Measurements from ENCODE around the gene WDTC1.
"Not testable (repeated sequence)": the region's sequence is repeated elsewhere in the genome, so short reads cannot be mapped to it uniquely, and the experiment has no call there.

The WDTC1 gene

GRCh38 chr1:27289125-27289524 lies 54.7 kb downstream of the WDTC1 start:
- not testable (repeated sequence) for H3K36me3 ChIP-seq (ENCODE audit: control insufficient read depth, insufficient read depth, low read length); H3K4me3 ChIP-seq (ENCODE audit: low read depth, low read length); H3K9ac ChIP-seq (ENCODE audit: low read depth, low read length); H3K27me3 ChIP-seq (ENCODE audit: control insufficient read depth, insufficient read depth, low read length); H3K9me3 ChIP-seq (ENCODE audit: control insufficient read depth, insufficient read depth, low read length); H3K4me1 ChIP-seq (ENCODE audit: control insufficient read depth, insufficient read depth, low read length); H3K27ac ChIP-seq (ENCODE audit: low read depth, low read length)

GRCh38 chr1:27290581-27290980 lies 56.1 kb downstream of the WDTC1 start:
- Histone ChIP-seq H3K9me3 (ENCODE audit: control insufficient read depth, insufficient read depth, low read length) (no peaks in the 10 kb centered on the region), H3K9ac (ENCODE audit: low read depth, low read length) (no peak overlapping the region), H3K4me1 (ENCODE audit: control insufficient read depth, insufficient read depth, low read length) (no peaks in the 10 kb centered on the region), H3K27me3 (ENCODE audit: control insufficient read depth, insufficient read depth, low read length) (no peaks in the 10 kb centered on the region), H3K27ac (ENCODE audit: low read depth, low read length) (no peak overlapping the region), H3K4me3 (ENCODE audit: low read depth, low read length) (no peak overlapping the region), H3K36me3 (ENCODE audit: control insufficient read depth, insufficient read depth, low read length) (peaks cover 14% of the 10 kb centered on the region; the same call in 1 of the 2 replicates)

GRCh38 chr1:27292106-27292505 lies 57.7 kb downstream of the WDTC1 start:
- no peak overlapping the region for H3K27ac ChIP-seq (ENCODE audit: low read depth, low read length)
- no peak overlapping the region for H3K4me3 ChIP-seq (ENCODE audit: low read depth, low read length)
- peaks cover 16% of the 10 kb centered on the region; the same call in 1 of the 2 replicates for H3K36me3 ChIP-seq (ENCODE audit: control insufficient read depth, insufficient read depth, low read length)
- no peaks in the 10 kb centered on the region for H3K4me1 ChIP-seq (ENCODE audit: control insufficient read depth, insufficient read depth, low read length)
- no peaks in the 10 kb centered on the region for H3K9me3 ChIP-seq (ENCODE audit: control insufficient read depth, insufficient read depth, low read length)
- H3K27me3 ChIP-seq (ENCODE audit: control insufficient read depth, insufficient read depth, low read length), result no peaks in the 10 kb centered on the region
- H3K9ac ChIP-seq (ENCODE audit: low read depth, low read length), result no peak overlapping the region

GRCh38 chr1:27293915-27294314 lies 59.5 kb downstream of the WDTC1 start:
- Histone ChIP-seq H3K9ac (ENCODE audit: low read depth, low read length) (no peak overlapping the region), H3K4me1 (ENCODE audit: control insufficient read depth, insufficient read depth, low read length) (peaks cover 3% of the 10 kb centered on the region), H3K9me3 (ENCODE audit: control insufficient read depth, insufficient read depth, low read length) (no peaks in the 10 kb centered on the region), H3K36me3 (ENCODE audit: control insufficient read depth, insufficient read depth, low read length) (peaks cover 17% of the 10 kb centered on the region), H3K27ac (ENCODE audit: low read depth, low read length) (no peak overlapping the region), H3K4me3 (ENCODE audit: low read depth, low read length) (no peak overlapping the region), H3K27me3 (ENCODE audit: control insufficient read depth, insufficient read depth, low read length) (no peaks in the 10 kb centered on the region)

- H3K4me1 ChIP-seq (ENCODE audit: control insufficient read depth, insufficient read depth, low read length), result peaks cover 21% of the 10 kb centered on the region
- H3K27me3 ChIP-seq (ENCODE audit: control insufficient read depth, insufficient read depth, low read length), result no peaks in the 10 kb centered on the region
- no peak overlapping the region for H3K27ac ChIP-seq (ENCODE audit: low read depth, low read length)
- H3K36me3 ChIP-seq (ENCODE audit: control insufficient read depth, insufficient read depth, low read length), result peaks cover 17% of the 10 kb centered on the region
- H3K9ac ChIP-seq (ENCODE audit: low read depth, low read length), result no peak overlapping the region
- no peak overlapping the region for H3K4me3 ChIP-seq (ENCODE audit: low read depth, low read length)
- no peaks in the 10 kb centered on the region for H3K9me3 ChIP-seq (ENCODE audit: control insufficient read depth, insufficient read depth, low read length)
Measured at GRCh38 chr1:27296773-27297291, 62.4 kb downstream of the WDTC1 start.

- Histone ChIP-seq H3K27me3 (ENCODE audit: control insufficient read depth, insufficient read depth, low read length) (no peaks in the 10 kb centered on the region), H3K4me3 (ENCODE audit: low read depth, low read length) (no peak overlapping the region), H3K4me1 (ENCODE audit: control insufficient read depth, insufficient read depth, low read length) (peaks cover 24% of the 10 kb centered on the region), H3K36me3 (ENCODE audit: control insufficient read depth, insufficient read depth, low read length) (peaks cover 17% of the 10 kb centered on the region), H3K9ac (ENCODE audit: low read depth, low read length) (no peak overlapping the region), H3K9me3 (ENCODE audit: control insufficient read depth, insufficient read depth, low read length) (no peaks in the 10 kb centered on the region), H3K27ac (ENCODE audit: low read depth, low read length) (no peak overlapping the region)
Measured at GRCh38 chr1:27297903-27298302, 63.5 kb downstream of the WDTC1 start.

GRCh38 chr1:27298632-27299384 lies 64.4 kb downstream of the WDTC1 start:
- H3K27me3 ChIP-seq (ENCODE audit: control insufficient read depth, insufficient read depth, low read length), result no peaks in the 10 kb centered on the region
- H3K9ac ChIP-seq (ENCODE audit: low read depth, low read length), result 0 out of 2 replicates have a peak overlapping the region, but pooled peaks have one; percentile 18
- no peaks in the 10 kb centered on the region for H3K9me3 ChIP-seq (ENCODE audit: control insufficient read depth, insufficient read depth, low read length)
- H3K27ac ChIP-seq (ENCODE audit: low read depth, low read length), result peak overlapping the region; percentile 83
- H3K4me1 ChIP-seq (ENCODE audit: control insufficient read depth, insufficient read depth, low read length), result peaks cover 24% of the 10 kb centered on the region
- no peak overlapping the region for H3K4me3 ChIP-seq (ENCODE audit: low read depth, low read length)
- peaks cover 17% of the 10 kb centered on the region for H3K36me3 ChIP-seq (ENCODE audit: control insufficient read depth, insufficient read depth, low read length)

- Histone ChIP-seq H3K4me3 (ENCODE audit: low read depth, low read length) (no peak overlapping the region), H3K36me3 (ENCODE audit: control insufficient read depth, insufficient read depth, low read length) (peaks cover 11% of the 10 kb centered on the region), H3K27me3 (ENCODE audit: control insufficient read depth, insufficient read depth, low read length) (no peaks in the 10 kb centered on the region), H3K27ac (ENCODE audit: low read depth, low read length) (peak overlapping the region; percentile 85), H3K4me1 (ENCODE audit: control insufficient read depth, insufficient read depth, low read length) (peaks cover 24% of the 10 kb centered on the region), H3K9ac (ENCODE audit: low read depth, low read length) (no peak overlapping the region), H3K9me3 (ENCODE audit: control insufficient read depth, insufficient read depth, low read length) (no peaks in the 10 kb centered on the region)
Measured at GRCh38 chr1:27299385-27300271, 65.2 kb downstream of the WDTC1 start.

- H3K9me3 ChIP-seq (ENCODE audit: control insufficient read depth, insufficient read depth, low read length), result no peaks in the 10 kb centered on the region
- H3K4me3 ChIP-seq (ENCODE audit: low read depth, low read length), result no peak overlapping the region
- no peak overlapping the region for H3K9ac ChIP-seq (ENCODE audit: low read depth, low read length)
- H3K4me1 ChIP-seq (ENCODE audit: control insufficient read depth, insufficient read depth, low read length), result peaks cover 24% of the 10 kb centered on the region
- H3K36me3 ChIP-seq (ENCODE audit: control insufficient read depth, insufficient read depth, low read length), result peaks cover 8% of the 10 kb centered on the region
- no peaks in the 10 kb centered on the region for H3K27me3 ChIP-seq (ENCODE audit: control insufficient read depth, insufficient read depth, low read length)
- H3K27ac ChIP-seq (ENCODE audit: low read depth, low read length), result peak overlapping the region; percentile 85
Measured at GRCh38 chr1:27300341-27301051, 66.1 kb downstream of the WDTC1 start.

- Histone ChIP-seq H3K36me3 (ENCODE audit: control insufficient read depth, insufficient read depth, low read length) (peaks cover 8% of the 10 kb centered on the region), H3K27ac (ENCODE audit: low read depth, low read length) (peak overlapping the region; percentile 30), H3K9ac (ENCODE audit: low read depth, low read length) (no peak overlapping the region), H3K27me3 (ENCODE audit: control insufficient read depth, insufficient read depth, low read length) (no peaks in the 10 kb centered on the region), H3K4me3 (ENCODE audit: low read depth, low read length) (no peak overlapping the region), H3K9me3 (ENCODE audit: control insufficient read depth, insufficient read depth, low read length) (no peaks in the 10 kb centered on the region), H3K4me1 (ENCODE audit: control insufficient read depth, insufficient read depth, low read length) (peaks cover 24% of the 10 kb centered on the region)
Measured at GRCh38 chr1:27301052-27301422, 66.6 kb downstream of the WDTC1 start.
